GM21528 (cell line): ENCODE data around the gene MTA2.

Experiments
- ATAC-seq: cut with Tn5 transposase; IDR thresholded peaks from one replicate; pipeline ENCODE4 v1.9.1; 2021; ENCODE audit warnings: mild to moderate bottlenecking, moderate library complexity; ENCODE audit not compliant: unreplicated experiment, low FRiP score

MTA2 gene

GRCh38 chr11:62548545-62549335 lies 52.9 kb downstream of the MTA2 start:
- no peak for ATAC-seq

GRCh38 chr11:62547691-62548281 lies 53.9 kb downstream of the MTA2 start:
- no peak for ATAC-seq

GRCh38 chr11:62546929-62547625 lies 54.6 kb downstream of the MTA2 start:
- no peak for ATAC-seq

- no peak for ATAC-seq
Measured at GRCh38 chr11:62546244-62546928, 55.3 kb downstream of the MTA2 start, which contains the start of gene AHNAK. Gene AHNAK (minus strand): TSS chr11:62546806. CDS start chr11:62536098, 10,708 bp downstream.

- no peak for ATAC-seq
Measured at GRCh38 chr11:62545437-62546243, 56.0 kb downstream of the MTA2 start.

- ATAC-seq = no peak
Measured at GRCh38 chr11:62544581-62545436, 56.9 kb downstream of the MTA2 start.

GRCh38 chr11:62543680-62544444 lies 57.8 kb downstream of the MTA2 start:
- ATAC-seq = no peak
